ENCODE results near the gene PSRC1.

DNA sequence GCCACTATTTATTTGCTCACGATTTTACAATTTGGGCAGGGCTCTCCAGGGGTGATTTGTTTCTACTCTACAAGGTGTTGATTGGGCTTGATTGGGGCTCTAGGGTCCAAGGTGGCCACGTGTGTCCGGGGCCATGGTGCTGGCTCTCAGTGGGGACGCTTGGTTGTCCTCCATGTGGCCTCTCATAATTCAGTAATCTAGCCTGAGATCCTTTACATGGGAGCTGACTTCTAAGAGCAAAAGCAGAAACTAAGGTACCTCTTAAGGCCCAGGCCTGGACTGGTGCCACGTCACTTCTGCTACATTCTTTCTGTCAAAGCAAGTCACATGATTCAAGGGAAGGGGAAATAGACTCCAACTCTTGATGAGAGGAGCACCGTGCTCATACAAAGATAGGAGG lies 8.1 kb upstream of the PSRC1 start:
- TF ChIP-seq, protein P1, sequence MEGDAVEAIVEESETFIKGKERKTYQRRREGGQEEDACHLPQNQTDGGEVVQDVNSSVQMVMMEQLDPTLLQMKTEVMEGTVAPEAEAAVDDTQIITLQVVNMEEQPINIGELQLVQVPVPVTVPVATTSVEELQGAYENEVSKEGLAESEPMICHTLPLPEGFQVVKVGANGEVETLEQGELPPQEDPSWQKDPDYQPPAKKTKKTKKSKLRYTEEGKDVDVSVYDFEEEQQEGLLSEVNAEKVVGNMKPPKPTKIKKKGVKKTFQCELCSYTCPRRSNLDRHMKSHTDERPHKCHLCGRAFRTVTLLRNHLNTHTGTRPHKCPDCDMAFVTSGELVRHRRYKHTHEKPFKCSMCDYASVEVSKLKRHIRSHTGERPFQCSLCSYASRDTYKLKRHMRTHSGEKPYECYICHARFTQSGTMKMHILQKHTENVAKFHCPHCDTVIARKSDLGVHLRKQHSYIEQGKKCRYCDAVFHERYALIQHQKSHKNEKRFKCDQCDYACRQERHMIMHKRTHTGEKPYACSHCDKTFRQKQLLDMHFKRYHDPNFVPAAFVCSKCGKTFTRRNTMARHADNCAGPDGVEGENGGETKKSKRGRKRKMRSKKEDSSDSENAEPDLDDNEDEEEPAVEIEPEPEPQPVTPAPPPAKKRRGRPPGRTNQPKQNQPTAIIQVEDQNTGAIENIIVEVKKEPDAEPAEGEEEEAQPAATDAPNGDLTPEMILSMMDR (IDR thresholded peaks at IDR 0.05): no peak
- TF ChIP-seq JUND (IDR thresholded peaks at IDR 0.05): no peak
- TF ChIP-seq SIN3A (IDR thresholded peaks at IDR 0.05; ENCODE audit: borderline replicate concordance, low read depth, low read length): no peak
- TF ChIP-seq SMC3 (IDR thresholded peaks at IDR 0.05; ENCODE audit: low read depth, low read length): no peak
- no peak for TF ChIP-seq RAD21 (IDR thresholded peaks at IDR 0.05; ENCODE audit: low read length)
- no peak for TF ChIP-seq POLR2AphosphoS5 (IDR thresholded peaks at IDR 0.05; ENCODE audit: low read depth, low read length)
- TF ChIP-seq EZH2phosphoT487 (IDR thresholded peaks at IDR 0.05; ENCODE audit: borderline replicate concordance, low read depth): no peak
- no peak for TF ChIP-seq FOXJ3 (CRISPR knock-in tag; IDR thresholded peaks at IDR 0.05)
- TF ChIP-seq, protein P2, sequence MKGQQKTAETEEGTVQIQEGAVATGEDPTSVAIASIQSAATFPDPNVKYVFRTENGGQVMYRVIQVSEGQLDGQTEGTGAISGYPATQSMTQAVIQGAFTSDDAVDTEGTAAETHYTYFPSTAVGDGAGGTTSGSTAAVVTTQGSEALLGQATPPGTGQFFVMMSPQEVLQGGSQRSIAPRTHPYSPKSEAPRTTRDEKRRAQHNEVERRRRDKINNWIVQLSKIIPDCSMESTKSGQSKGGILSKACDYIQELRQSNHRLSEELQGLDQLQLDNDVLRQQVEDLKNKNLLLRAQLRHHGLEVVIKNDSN (IDR thresholded peaks at IDR 0.05; ENCODE audit: borderline replicate concordance, low read depth): no peak
- no peak for TF ChIP-seq TAF1 (IDR thresholded peaks at IDR 0.05; ENCODE audit: borderline replicate concordance, low read depth, low read length)
- no peak for TF ChIP-seq YY1 (IDR thresholded peaks at IDR 0.05; ENCODE audit: low read depth)
- TF ChIP-seq, protein P3, sequence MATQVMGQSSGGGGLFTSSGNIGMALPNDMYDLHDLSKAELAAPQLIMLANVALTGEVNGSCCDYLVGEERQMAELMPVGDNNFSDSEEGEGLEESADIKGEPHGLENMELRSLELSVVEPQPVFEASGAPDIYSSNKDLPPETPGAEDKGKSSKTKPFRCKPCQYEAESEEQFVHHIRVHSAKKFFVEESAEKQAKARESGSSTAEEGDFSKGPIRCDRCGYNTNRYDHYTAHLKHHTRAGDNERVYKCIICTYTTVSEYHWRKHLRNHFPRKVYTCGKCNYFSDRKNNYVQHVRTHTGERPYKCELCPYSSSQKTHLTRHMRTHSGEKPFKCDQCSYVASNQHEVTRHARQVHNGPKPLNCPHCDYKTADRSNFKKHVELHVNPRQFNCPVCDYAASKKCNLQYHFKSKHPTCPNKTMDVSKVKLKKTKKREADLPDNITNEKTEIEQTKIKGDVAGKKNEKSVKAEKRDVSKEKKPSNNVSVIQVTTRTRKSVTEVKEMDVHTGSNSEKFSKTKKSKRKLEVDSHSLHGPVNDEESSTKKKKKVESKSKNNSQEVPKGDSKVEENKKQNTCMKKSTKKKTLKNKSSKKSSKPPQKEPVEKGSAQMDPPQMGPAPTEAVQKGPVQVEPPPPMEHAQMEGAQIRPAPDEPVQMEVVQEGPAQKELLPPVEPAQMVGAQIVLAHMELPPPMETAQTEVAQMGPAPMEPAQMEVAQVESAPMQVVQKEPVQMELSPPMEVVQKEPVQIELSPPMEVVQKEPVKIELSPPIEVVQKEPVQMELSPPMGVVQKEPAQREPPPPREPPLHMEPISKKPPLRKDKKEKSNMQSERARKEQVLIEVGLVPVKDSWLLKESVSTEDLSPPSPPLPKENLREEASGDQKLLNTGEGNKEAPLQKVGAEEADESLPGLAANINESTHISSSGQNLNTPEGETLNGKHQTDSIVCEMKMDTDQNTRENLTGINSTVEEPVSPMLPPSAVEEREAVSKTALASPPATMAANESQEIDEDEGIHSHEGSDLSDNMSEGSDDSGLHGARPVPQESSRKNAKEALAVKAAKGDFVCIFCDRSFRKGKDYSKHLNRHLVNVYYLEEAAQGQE (IDR thresholded peaks at IDR 0.05; ENCODE audit: low read depth, low read length): no peak

Data from SK-N-SH (cell line).